IMR-90 (cell line): ENCODE results near the gene HDAC9. TPM values are rescaled to one million over a fixed set of nuclear protein-coding genes. Genes with fewer than 3 reads are reported as not detected.

Experiments used
- ATAC-seq: fragments of 200-7000 bp; cut with Tn5 transposase; 2 replicates; pipeline ENCODE4 v1.9.1; 2020; ENCODE audit warnings: low read depth, mild to moderate bottlenecking, moderate library complexity
- BruUV-seq: library from RNA; stranded (reverse); fragments of 400-500 nt; replicated peaks from 2 replicates; lab custom pipeline; 2021; lab: Mats Ljungman, UMichigan
- CTCF ChIA-PET: fragments of 300-600 bp; formaldehyde crosslinking; extraction: SDS; loops from one replicate; lab custom pipeline; 2021; ENCODE audit warnings: antibody characterized with exemption; lab: Yijun Ruan, JAX
- POLR2A ChIA-PET: fragments of 300-600 bp; sonication (Branson Sonifier 250); formaldehyde crosslinking; loops from one replicate; lab custom pipeline; 2022; ENCODE audit warnings: antibody characterized with exemption; ENCODE audit not compliant: unreplicated experiment; lab: Charles Lee
- DNase-seq: peaks from one replicate; pipeline ENCODE4 v3.0.0; 2013
- H2AFZ ChIP-seq: replicated peaks from 2 replicates; pipeline ENCODE3; 2013; ENCODE audit warnings: low read length, mild to moderate bottlenecking; ENCODE audit not compliant: poor library complexity
- H2AK5ac ChIP-seq: 2 replicates; pipeline ENCODE4 v1.6.1; 2013; ENCODE audit warnings: low read depth, low read length, inconsistent platforms
- H2AK9ac ChIP-seq: replicated peaks from 2 replicates; pipeline ENCODE3; 2013; ENCODE audit warnings: mild to moderate bottlenecking, low read depth, low read length, moderate library complexity; ENCODE audit not compliant: poor library complexity
- H2BK120ac ChIP-seq: 2 replicates; pipeline ENCODE4 v1.6.1; 2013; ENCODE audit warnings: low read depth, low read length, inconsistent platforms
- H2BK15ac ChIP-seq: 3 replicates; pipeline ENCODE4 v1.6.1; 2013; ENCODE audit warnings: low read depth, low read length, inconsistent platforms
- H2BK20ac ChIP-seq: 2 replicates; pipeline ENCODE4 v1.6.1; 2013; ENCODE audit warnings: low read depth, mild to moderate bottlenecking, inconsistent platforms, low read length, moderate library complexity
- H2BK5ac ChIP-seq: 2 replicates; pipeline ENCODE4 v1.6.1; 2013; ENCODE audit warnings: mild to moderate bottlenecking, low read depth, low read length, inconsistent platforms; ENCODE audit not compliant: poor library complexity, severe bottlenecking
- H3K14ac ChIP-seq: replicated peaks from 2 replicates; pipeline ENCODE4 v1.6.1; 2013; ENCODE audit warnings: low read depth, low read length, inconsistent platforms
- H3K18ac ChIP-seq: 2 replicates; pipeline ENCODE4 v1.6.1; 2013; ENCODE audit warnings: low read depth, low read length, control low read depth
- H3K23ac ChIP-seq: 2 replicates; pipeline ENCODE4 v1.6.1; 2013; ENCODE audit warnings: low read depth, low read length, inconsistent platforms
- H3K27ac ChIP-seq: 2 replicates; pipeline ENCODE4 v1.5.1; 2013; ENCODE audit warnings: mild to moderate bottlenecking, control low read depth, low read length; ENCODE audit not compliant: insufficient read depth
- H3K27me3 ChIP-seq: 2 replicates; pipeline ENCODE4 v1.6.1; 2013; ENCODE audit warnings: low read length; ENCODE audit not compliant: control insufficient read depth, insufficient read depth
- H3K36me3 ChIP-seq: 2 replicates; pipeline ENCODE4 v1.6.1; 2013; ENCODE audit warnings: low read length, mixed read lengths; ENCODE audit not compliant: control insufficient read depth, insufficient read depth
- H3K4ac ChIP-seq: 2 replicates; pipeline ENCODE4 v1.6.1; 2013; ENCODE audit warnings: low read depth, low read length, inconsistent platforms
- H3K4me1 ChIP-seq: 2 replicates; pipeline ENCODE4 v1.6.1; 2013; ENCODE audit warnings: low read length, mixed read lengths; ENCODE audit not compliant: control insufficient read depth, insufficient read depth
- H3K4me2 ChIP-seq: 2 replicates; pipeline ENCODE4 v1.6.1; 2013; ENCODE audit warnings: low read depth, mild to moderate bottlenecking, control low read depth, low read length, moderate library complexity
- H3K4me3 ChIP-seq: 2 replicates; pipeline ENCODE4 v1.5.1; 2013; ENCODE audit warnings: low read depth, mild to moderate bottlenecking, control low read depth, low read length, moderate library complexity; ENCODE audit not compliant: insufficient read depth
- H3K56ac ChIP-seq: 2 replicates; pipeline ENCODE4 v1.6.1; 2013; ENCODE audit warnings: low read length, inconsistent platforms; ENCODE audit not compliant: insufficient read depth; ENCODE audit errors: extremely low read depth
- H3K79me1 ChIP-seq, 2 experiments: 2 replicates each; pipeline ENCODE4 v1.6.1; 2013; ENCODE audit warnings: low read length in 2 of 2, inconsistent platforms in 1 of 2, low read depth in 1 of 2
- H3K9ac ChIP-seq: 2 replicates; pipeline ENCODE4 v1.6.1; 2013; ENCODE audit warnings: low read depth, low read length, control low read depth
- H3K9me1 ChIP-seq: 2 replicates; pipeline ENCODE4 v1.6.1; 2013; ENCODE audit warnings: low read length, inconsistent platforms; ENCODE audit not compliant: insufficient read depth
- H3K9me3 ChIP-seq: 2 replicates; pipeline ENCODE4 v1.6.1; 2013; ENCODE audit warnings: low read length; ENCODE audit not compliant: control insufficient read depth, insufficient read depth
- H4K20me1 ChIP-seq: 2 replicates; pipeline ENCODE4 v1.6.1; 2013; ENCODE audit warnings: low read length, inconsistent platforms; ENCODE audit not compliant: insufficient read depth
- H4K5ac ChIP-seq: 2 replicates; pipeline ENCODE4 v1.6.1; 2013; ENCODE audit warnings: mild to moderate bottlenecking, low read depth, low read length, control low read depth
- H4K8ac ChIP-seq, 2 experiments: 2 replicates each; pipeline ENCODE4 v1.6.1; 2013; ENCODE audit warnings: low read depth in 2 of 2, low read length in 2 of 2, control low read depth in 1 of 2, inconsistent platforms in 1 of 2
- H4K91ac ChIP-seq: 2 replicates; pipeline ENCODE4 v1.6.1; 2013; ENCODE audit warnings: low read depth, low read length, inconsistent platforms; ENCODE audit not compliant: insufficient read depth
- BHLHE40 ChIP-seq: fragments of 150-350 bp; IDR thresholded peaks from 2 replicates; pipeline ENCODE4 v1.6.1; 2016; ENCODE audit warnings: mild to moderate bottlenecking, low read depth, low read length
- CHD1 ChIP-seq: IDR thresholded peaks from 2 replicates; pipeline ENCODE4 v1.6.1; 2012; ENCODE audit warnings: low read depth, low read length, improper control_type of control experiment
- FOS ChIP-seq: fragments of 150-350 bp; IDR thresholded peaks from 2 replicates; pipeline ENCODE4 v1.6.1; 2016; ENCODE audit warnings: low read depth, low read length
- MAFK ChIP-seq: IDR thresholded peaks from 2 replicates; pipeline ENCODE4 v1.6.1; 2012; ENCODE audit warnings: low read depth, low read length, improper control_type of control experiment
- MAZ ChIP-seq: IDR thresholded peaks from 2 replicates; pipeline ENCODE4 v1.6.1; 2012; ENCODE audit warnings: low read depth, mild to moderate bottlenecking, low read length, improper control_type of control experiment, moderate library complexity, borderline replicate concordance
- POLR2A ChIP-seq: IDR thresholded peaks from 2 replicates; pipeline ENCODE4 v1.6.1; 2012; ENCODE audit warnings: mild to moderate bottlenecking, low read depth, low read length
- RAD21 ChIP-seq: IDR thresholded peaks from 2 replicates; pipeline ENCODE4 v1.6.1; 2012; ENCODE audit warnings: low read length, improper control_type of control experiment
- RCOR1 ChIP-seq: IDR thresholded peaks from 2 replicates; pipeline ENCODE4 v1.6.1; 2012; ENCODE audit warnings: mild to moderate bottlenecking, low read length, improper control_type of control experiment; ENCODE audit not compliant: insufficient replicate concordance
- RFX5 ChIP-seq: IDR thresholded peaks from 2 replicates; pipeline ENCODE4 v1.8.0; 2012; ENCODE audit warnings: low read depth, mild to moderate bottlenecking, low read length, moderate library complexity
- SMC3 ChIP-seq: fragments of 150-350 bp; IDR thresholded peaks from 2 replicates; pipeline ENCODE4 v1.6.1; 2016; ENCODE audit warnings: low read depth, mild to moderate bottlenecking, antibody characterized with exemption, low read length, moderate library complexity
- WGBS, 2 experiments: methylation state at CpG; one replicate each; pipeline versions ENCODE4 v1.1.5 to v1.1.7; 2013; ENCODE audit warnings: missing lambda C conversion rate in 2 of 2; ENCODE audit not compliant: insufficient read length in 1 of 2; ENCODE audit errors: extremely low coverage in 2 of 2; 5-methylcytosine and 5-hydroxymethylcytosine counted together
- dilution Hi-C: fragments of 300-500 bp; cut with HindIII; formaldehyde crosslinking; loops from one replicate; pipeline ENCODE4 v1.14.3; 2018; ENCODE audit warnings: low sequenced_read_pairs; ENCODE audit not compliant: unreplicated experiment
- in situ Hi-C: fragments of 300-500 bp; cut with MboI; formaldehyde crosslinking; loops from 3 replicates; pipeline ENCODE4 v1.14.3; 2019; ENCODE audit warnings: low sequenced_read_pairs, inconsistent platforms, mixed read lengths
- intact Hi-C: fragments of 100-400 bp; cut with micrococcal nuclease; formaldehyde crosslinking; loops from 2 replicates; pipeline ENCODE4 v1.10.0; 2022
- polyA plus RNA-seq, 3 experiments: library from polyadenylated mRNA; depleted of rRNA; stranded (reverse); fragments of >200 nt; gene quantifications; 2 replicates each; pipeline ENCODE4 v1.2.3, GENCODE V29; 2012; ENCODE audit warnings: low replicate concordance in 1 of 3
- total RNA-seq: library from RNA; depleted of rRNA; stranded (reverse); fragments of >200 nt; gene quantifications from 2 replicates; pipeline ENCODE4 v1.2.3, GENCODE V29; 2012
- TF ChIP-seq, protein P1 (sequence below): fragments of 150-350 bp; IDR thresholded peaks from 2 replicates; pipeline ENCODE4 v1.6.1; 2016; ENCODE audit warnings: low read depth, mild to moderate bottlenecking, low read length, moderate library complexity, borderline replicate concordance
- TF ChIP-seq, protein P2 (sequence below): conservative IDR thresholded peaks from 2 replicates; pipeline ENCODE4 v1.5.1; 2012; ENCODE audit warnings: mild to moderate bottlenecking, low read depth, low read length, improper control_type of control experiment

Gene HDAC9
- total and polyA plus RNA-seq, 2 of the 4 experiments (the other 2 are of a cell fraction), result 4.3 to 24.7 TPM

DNA sequence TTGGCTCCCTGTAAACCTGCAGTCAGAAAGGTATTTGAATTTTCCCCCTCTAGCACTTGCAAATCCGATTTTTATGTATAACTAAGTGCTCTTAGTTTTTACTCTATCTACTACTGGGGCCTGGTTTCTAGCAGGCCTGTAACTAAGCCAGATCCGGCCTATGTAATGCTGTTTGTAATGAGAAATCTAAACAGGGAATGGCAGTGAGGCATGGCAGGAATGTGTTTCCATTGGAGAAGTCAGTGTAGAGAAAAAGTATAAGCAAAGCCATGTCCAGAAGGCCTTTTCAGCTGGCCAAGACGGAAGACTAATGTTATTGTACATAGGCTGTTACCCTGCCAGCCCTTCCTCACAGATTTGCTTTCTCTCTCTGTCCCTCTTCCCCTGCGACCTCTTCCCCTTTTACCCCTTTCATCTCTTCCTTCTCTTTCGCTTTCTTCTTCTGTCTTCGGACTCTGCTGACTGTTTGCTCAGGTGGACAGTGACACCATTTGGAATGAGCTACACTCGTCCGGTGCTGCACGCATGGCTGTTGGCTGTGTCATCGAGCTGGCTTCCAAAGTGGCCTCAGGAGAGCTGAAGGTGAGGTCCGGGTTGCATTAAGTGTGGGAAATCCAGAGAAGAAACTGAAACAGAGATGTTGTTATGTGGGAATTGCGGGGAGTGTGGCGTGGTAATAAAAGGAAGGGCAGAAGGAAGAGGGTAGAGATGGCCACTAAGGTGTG, 297.5 kb downstream of the HDAC9 start:
- no peaks in the 10 kb centered on the region for H3K36me3 ChIP-seq
- TF ChIP-seq POLR2A (no peak), RCOR1 (no peak), MAFK (no peak), SMC3 (no peak), FOS (no peak), RFX5 (no peak), CHD1 (no peak), BHLHE40 (no peak), MAZ (no peak), RAD21 (no peak)
- TF ChIP-seq, protein P1, sequence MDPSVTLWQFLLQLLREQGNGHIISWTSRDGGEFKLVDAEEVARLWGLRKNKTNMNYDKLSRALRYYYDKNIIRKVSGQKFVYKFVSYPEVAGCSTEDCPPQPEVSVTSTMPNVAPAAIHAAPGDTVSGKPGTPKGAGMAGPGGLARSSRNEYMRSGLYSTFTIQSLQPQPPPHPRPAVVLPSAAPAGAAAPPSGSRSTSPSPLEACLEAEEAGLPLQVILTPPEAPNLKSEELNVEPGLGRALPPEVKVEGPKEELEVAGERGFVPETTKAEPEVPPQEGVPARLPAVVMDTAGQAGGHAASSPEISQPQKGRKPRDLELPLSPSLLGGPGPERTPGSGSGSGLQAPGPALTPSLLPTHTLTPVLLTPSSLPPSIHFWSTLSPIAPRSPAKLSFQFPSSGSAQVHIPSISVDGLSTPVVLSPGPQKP, result no peak
- TF ChIP-seq, protein P2, sequence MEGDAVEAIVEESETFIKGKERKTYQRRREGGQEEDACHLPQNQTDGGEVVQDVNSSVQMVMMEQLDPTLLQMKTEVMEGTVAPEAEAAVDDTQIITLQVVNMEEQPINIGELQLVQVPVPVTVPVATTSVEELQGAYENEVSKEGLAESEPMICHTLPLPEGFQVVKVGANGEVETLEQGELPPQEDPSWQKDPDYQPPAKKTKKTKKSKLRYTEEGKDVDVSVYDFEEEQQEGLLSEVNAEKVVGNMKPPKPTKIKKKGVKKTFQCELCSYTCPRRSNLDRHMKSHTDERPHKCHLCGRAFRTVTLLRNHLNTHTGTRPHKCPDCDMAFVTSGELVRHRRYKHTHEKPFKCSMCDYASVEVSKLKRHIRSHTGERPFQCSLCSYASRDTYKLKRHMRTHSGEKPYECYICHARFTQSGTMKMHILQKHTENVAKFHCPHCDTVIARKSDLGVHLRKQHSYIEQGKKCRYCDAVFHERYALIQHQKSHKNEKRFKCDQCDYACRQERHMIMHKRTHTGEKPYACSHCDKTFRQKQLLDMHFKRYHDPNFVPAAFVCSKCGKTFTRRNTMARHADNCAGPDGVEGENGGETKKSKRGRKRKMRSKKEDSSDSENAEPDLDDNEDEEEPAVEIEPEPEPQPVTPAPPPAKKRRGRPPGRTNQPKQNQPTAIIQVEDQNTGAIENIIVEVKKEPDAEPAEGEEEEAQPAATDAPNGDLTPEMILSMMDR, result no peak
- H3K4me1 ChIP-seq, result peaks cover 8% of the 10 kb centered on the region
- peak overlapping the region; percentile 62; the same call in 1 of the 2 replicates for H3K23ac ChIP-seq
- peak overlapping the region; percentile 83 for H4K5ac ChIP-seq
- H3K27ac ChIP-seq, result peak overlapping the region; percentile 83; the same call in 1 of the 2 replicates
- dilution Hi-C loops, result no loop called here
- WGBS, 2 experiments, result 89 to 100% methylated on average over 2 to 7 of the region's 13 CpGs
- in situ Hi-C loops, result no loop called here
- H3K9me1 ChIP-seq, result peaks cover 3% of the 10 kb centered on the region; the same call in 1 of the 2 replicates
- H2BK15ac ChIP-seq, result peak overlapping the region; percentile 43; the same call in 1 of the 3 replicates
- H2AK9ac ChIP-seq, result no peak overlapping the region
- peak; percentile 97 for ATAC-seq
- no peaks in the 10 kb centered on the region for H3K9me3 ChIP-seq
- peak overlapping the region; percentile 50 to 81; a peak in 3 of 4 replicates for H4K8ac ChIP-seq
- peak; percentile 79 for DNase-seq
- no TSS peak for BruUV-seq
- no peaks in the 10 kb centered on the region for H4K20me1 ChIP-seq
- CTCF ChIA-PET, result interaction anchor here (0.5 kb wide), 1 partner anchor 329 kb away, joined by 3 read pairs; no protein-coding TSS in a partner anchor
- peak overlapping the region; percentile 43 for H3K4me2 ChIP-seq
- H3K14ac ChIP-seq, result peak overlapping the region; percentile 79
- intact Hi-C loops, result no loop called here
- peak overlapping the region; percentile 80 for H2AFZ ChIP-seq
- H2BK20ac ChIP-seq, result peak overlapping the region; percentile 75
- peak overlapping the region; percentile 81 for H3K4ac ChIP-seq
- peak overlapping the region; percentile 92 for H3K18ac ChIP-seq
- H3K4me3 ChIP-seq, result no peak overlapping the region
- no peaks in the 10 kb centered on the region for H3K27me3 ChIP-seq
- peak overlapping the region; percentile 62; the same call in 1 of the 2 replicates for H3K9ac ChIP-seq
- POLR2A ChIA-PET, result no interaction called here
- H2BK120ac ChIP-seq, result peak overlapping the region; percentile 78
- peak overlapping the region; percentile 33; the same call in 1 of the 2 replicates for H3K56ac ChIP-seq
- peak overlapping the region; percentile 52; the same call in 1 of the 2 replicates for H2AK5ac ChIP-seq
- peak overlapping the region; percentile 86 for H2BK5ac ChIP-seq
- H4K91ac ChIP-seq, result peak overlapping the region; percentile 49
- no peaks in the 10 kb centered on the region for H3K79me1 ChIP-seq
